Hematopoietic multipotent progenitor cell treated with erythropoietin and hydrocortisone succinate and interleukin-3 and kit ligand, for 15 days (in vitro differentiated cells): ENCODE data around the gene REM2.
"Not testable (repeated sequence)": the region's sequence is repeated elsewhere in the genome, so short reads cannot be mapped to it uniquely, and the experiment has no call there.

ENCODE experiments used
- DNase-seq: peaks from one replicate; pipeline ENCODE4 v3.0.0-alpha.2; 2015; ENCODE audit warnings: low spot score

The REM2 gene

DNA sequence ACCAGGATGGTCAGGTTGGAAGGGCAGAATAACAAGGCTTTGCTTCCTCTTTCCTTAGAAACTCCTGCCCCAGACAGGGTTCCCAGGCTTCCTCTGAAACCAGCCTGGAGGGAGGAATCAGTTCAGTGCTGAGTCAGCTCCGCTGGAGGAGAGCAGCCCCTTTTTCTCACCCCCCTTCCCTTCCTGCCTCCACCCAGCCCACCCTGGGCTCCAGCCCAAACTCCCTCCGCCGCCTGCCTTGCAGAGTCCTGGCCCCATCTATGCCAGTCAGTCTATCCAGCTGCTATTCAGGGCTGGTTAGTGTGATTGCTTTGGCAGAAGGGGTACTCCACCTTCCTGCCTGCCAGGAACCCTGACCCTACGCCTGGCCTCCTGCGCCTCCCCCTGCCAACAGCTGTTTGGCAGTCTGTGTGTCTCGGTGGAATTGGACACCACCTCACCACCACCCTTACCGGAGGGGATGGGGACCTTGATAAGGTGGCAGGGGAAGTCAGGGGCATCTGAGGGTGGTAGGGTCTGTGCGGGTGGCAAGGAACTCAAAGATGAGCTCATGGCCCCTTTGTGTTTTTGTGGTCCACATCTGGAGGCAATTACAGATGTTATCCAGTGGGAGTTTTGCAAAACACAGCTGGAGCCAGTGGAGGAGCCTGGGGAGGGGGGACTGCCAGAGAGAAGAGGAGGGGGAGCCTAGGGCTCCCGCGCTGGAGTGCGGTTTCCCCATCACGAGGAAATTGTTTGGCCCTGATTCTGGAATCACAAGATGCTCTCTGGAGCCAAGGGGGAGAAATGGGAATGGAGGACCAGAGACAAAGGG is 34.5 kb upstream of the REM2 start:
- no peak for DNase-seq

DNA sequence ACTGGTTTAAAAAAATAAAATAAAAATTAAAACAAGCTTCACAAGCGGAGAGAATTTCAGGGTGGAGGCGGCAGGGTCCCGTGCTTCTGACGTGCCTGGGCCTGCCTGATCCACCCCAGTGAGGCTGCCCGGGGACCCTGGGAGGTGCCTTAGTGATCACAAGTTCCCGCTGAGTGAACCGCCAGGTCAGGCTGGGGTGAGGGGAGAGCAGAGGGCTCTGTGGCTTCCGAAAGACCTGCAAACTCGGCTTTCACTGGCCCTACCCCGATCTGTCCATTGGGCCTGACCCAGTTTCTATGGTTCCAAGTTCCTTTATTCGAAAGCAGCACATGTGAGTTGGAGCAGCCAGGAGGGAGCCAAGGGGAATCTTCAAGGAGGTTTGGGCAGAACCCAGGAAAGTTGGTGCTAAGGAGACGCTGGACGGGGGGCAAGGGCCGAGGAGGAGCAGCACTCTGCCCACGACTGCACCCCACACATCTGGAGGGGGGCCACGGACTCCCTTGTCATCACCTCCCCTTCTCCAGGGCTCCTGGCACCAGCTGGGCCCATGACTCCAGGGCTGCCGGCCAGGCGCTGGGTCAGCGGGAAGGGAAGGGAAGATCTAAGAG is 33.7 kb upstream of the REM2 start:
- DNase-seq: no peak

DNA sequence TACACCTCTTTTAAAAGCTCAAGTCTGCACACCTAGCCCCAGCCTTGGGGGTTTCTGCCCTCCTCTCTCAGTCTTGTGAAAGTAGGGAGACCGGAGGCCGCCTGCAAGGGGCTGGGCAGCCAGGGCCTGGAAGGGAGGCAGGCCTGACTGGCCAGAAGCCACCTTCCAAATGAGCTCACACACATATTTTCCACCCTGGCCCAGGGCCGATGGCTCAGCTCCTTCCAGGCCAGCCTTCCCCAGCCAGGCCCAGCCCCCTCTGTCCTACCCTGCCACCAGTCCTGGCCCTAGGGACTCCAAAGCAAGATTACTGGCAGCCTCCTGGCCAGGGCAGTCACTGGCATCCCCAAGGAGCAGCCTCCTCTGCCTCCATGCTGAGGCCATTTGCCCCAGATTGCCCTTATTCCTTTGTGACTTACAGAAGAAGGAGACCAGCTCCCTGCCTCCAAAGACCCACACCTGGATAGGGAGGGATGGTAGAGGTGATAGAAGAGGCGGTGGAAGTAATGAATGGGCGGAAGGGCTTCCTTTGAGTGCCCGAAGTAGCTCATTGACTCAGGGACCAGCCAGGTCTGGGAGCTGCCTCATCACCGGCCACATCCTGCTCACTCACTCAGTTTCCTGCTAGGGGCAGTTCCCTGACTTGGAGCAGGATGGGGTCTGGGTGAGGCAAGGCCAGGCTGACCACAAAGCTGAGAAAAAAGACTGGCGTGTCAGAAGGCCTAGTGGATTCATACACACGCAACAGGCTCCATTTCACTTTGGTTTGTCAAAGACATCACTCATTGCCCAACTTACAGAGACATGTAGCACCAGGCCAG is 31.9 kb upstream of the REM2 start:
- DNase-seq: no peak

DNA sequence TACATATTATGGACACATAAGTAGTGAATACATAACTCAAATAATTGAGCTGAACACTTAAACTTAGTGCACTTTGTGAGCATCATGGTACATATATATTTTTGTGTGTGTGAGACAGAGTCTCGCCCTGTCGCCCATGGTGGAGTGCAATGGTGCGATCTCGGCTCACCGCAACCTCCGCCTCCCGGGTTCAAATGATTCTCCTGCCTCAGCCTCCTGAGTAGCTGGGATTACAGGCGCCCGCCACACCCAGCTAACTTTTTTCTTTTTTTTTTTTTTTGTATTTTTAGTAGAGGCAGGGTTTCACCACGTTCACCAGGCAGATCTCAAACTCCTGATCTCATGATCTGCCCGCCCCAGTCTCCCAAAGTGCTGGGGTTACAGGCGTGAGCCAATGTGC is 30.8 kb upstream of the REM2 start:
- not testable (repeated sequence) for DNase-seq

DNA sequence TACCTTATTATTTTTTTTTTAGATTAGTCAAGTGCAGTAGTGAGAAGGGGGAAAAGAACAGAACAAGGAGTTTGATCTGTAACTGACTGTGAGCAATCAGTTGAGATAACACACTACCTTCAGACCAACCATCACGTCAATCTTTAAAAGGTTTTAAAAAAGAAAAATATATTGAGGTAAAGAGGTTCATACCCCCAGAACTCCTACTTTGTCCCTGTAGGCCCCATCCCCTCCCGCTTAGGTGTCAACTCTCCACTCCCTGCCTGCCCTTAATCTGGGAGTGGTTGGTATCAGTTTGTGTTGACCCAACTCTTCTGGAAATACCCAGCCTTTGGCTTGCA is 30.5 kb upstream of the REM2 start:
- DNase-seq: no peak

- DNase-seq: peak; percentile 86
These were observed 29.9 kb upstream of the REM2 start for GRCh38 chr14:22852940-22853767.

GRCh38 chr14:22854296-22854695 is 28.7 kb upstream of the REM2 start:
- not testable (repeated sequence) for DNase-seq

GRCh38 chr14:22854963-22855724 is 27.9 kb upstream of the REM2 start:
- DNase-seq: no peak

DNA sequence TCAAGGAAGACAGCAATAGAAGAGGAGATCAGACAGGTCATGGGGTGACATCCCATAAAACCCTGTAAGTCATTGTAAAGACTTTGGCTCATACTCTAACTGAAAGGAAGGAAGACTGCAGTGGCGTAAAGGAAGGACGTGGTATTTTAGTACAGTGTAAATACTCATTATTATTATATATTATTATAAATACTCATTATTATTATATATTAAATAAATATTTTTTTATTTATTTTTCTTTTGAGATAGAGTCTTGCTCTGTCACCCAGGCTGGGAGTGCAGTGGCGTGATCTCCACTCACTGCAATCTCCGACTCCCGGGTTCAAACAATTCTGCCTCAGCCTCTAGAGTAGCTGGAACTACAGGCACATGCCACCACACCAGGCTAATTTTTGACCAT is 26.6 kb upstream of the REM2 start:
- DNase-seq: no peak

- DNase-seq: not testable (repeated sequence)
These were observed 22.6 kb upstream of the REM2 start for GRCh38 chr14:22860377-22860776.

DNA sequence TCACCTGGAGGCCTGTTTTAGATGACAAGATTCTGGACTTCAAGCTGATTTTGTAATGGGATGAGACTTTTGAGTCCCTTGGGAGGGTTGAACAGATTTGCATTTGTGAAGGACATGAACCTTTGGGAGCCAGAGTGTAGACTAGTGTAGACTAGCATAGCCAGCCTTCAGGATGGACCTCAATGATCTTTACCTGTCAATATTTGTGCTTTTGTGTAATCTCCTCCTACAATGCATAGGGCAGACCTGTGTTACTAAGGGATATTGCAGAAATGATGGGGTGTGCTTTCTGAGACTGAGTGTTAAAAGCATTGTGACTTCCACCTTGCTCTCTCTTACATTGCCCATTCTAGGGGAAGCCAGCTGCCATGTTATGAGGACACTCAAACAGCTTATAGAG is 21.4 kb upstream of the REM2 start:
- no peak for DNase-seq

- no peak for DNase-seq
These were observed 18.0 kb upstream of the REM2 start for GRCh38 chr14:22864979-22865378.

- DNase-seq: no peak
These were observed 17.3 kb upstream of the REM2 start for GRCh38 chr14:22865424-22866405.

DNA sequence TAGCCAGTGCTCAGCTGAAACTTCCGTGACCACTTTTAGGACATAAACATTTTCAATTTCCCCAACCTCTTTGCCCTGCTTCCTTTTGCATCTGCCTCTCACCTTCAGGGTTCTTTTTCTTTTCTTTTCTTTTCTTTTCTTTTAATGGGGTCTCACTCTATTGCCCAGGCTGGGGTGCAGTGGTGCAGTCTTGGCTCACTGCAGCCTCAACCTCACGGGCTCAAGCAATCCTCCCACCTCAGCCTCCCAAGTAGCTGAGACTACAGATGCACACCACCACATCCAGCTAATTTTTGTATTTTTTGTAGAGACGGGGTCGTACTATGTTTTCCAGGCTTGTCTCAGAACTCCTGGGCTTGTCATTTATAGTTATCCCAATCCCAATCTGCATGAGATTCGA is 16.1 kb upstream of the REM2 start:
- no peak for DNase-seq

DNA sequence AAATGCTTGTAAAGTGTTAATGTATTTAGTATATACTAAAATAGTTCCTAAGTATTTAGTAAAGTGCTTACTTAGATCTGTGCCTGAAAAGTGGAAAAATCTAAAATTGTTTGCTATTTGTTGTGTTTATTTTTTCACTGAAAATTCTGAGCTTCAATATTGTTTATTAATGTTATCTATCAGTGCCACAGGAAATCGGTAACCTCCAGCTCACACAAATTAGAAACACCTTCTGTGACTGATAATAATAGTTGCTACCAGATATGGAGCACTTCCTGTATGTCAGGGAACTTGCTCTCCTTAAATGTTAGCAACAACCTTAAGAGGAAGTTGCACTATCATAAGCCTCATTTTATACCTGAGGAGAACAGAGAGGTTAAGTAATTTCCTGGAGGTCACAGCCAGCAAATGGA is 12.2 kb upstream of the REM2 start:
- DNase-seq: peak; percentile 70

DNA sequence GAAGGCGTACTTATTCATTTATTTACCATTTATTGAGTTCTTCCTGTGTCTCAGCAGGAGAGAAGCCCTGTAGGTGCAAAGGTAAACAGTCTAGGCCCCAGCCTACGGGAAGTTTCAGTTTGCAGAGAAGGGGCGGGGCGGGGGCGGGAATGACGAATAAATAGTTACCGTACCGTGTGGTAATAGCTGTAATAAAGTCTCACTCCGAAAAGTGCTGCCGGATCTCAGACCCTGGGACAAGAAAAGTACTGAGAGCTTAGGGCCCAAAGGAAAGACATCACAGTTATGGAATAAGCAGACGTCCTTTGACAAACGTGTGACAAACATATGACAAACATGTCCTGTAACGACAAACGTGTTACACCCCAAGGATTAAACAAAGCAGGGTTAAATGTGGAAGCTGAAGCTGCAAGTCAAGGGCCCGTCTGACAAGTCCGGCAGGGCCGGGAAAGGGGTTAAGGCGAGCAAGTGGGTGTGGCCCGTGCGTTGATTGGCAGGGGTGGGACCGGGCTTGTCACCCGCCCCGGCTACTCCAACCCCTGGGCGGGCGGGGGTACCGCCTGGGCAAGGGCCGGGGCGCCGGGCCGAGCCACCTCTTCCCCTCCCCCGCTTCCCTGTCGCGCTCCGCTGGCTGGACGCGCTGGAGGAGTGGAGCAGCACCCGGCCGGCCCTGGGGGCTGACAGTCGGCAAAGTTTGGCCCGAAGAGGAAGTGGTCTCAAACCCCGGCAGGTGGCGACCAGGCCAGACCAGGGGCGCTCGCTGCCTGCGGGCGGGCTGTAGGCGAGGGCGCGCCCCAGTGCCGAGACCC is 11.6 kb upstream of the REM2 start, which contains the start of gene LRP10:
TSS of gene LRP10 (plus strand) at position 517 of the 809 bp plus-strand sequence. CDS start 564 bp downstream, outside the sequence.
- DNase-seq: peak; percentile 89

DNA sequence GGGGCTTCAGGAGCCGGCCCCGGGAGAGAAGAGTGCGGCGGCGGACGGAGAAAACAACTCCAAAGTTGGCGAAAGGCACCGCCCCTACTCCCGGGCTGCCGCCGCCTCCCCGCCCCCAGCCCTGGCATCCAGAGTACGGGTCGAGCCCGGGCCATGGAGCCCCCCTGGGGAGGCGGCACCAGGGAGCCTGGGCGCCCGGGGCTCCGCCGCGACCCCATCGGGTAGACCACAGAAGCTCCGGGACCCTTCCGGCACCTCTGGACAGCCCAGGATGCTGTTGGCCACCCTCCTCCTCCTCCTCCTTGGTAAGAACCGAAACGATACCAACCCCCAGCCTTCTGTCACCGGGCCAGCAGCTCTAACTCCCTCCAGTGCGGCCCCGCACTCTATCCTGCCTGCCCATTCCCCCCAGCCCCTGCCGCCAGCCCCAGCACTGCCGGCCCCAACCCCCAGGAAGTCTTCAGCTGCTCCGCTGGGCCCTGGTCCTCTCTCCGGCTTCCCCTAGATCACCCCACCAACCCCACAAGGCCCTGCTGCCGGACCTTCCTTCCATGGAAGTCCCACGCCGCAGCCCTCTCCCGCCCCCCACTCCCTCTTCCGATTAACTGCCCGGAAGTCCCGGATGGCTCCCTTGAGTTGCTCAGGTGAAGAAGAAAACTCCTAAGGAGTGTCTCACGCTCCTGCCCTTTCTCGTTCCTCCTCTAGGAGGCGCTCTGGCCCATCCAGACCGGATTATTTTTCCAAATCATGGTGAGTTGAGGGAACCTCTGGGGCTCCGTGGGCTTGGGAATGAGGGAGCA is 10.8 kb upstream of the REM2 start:
- DNase-seq: peak; percentile 88

DNA sequence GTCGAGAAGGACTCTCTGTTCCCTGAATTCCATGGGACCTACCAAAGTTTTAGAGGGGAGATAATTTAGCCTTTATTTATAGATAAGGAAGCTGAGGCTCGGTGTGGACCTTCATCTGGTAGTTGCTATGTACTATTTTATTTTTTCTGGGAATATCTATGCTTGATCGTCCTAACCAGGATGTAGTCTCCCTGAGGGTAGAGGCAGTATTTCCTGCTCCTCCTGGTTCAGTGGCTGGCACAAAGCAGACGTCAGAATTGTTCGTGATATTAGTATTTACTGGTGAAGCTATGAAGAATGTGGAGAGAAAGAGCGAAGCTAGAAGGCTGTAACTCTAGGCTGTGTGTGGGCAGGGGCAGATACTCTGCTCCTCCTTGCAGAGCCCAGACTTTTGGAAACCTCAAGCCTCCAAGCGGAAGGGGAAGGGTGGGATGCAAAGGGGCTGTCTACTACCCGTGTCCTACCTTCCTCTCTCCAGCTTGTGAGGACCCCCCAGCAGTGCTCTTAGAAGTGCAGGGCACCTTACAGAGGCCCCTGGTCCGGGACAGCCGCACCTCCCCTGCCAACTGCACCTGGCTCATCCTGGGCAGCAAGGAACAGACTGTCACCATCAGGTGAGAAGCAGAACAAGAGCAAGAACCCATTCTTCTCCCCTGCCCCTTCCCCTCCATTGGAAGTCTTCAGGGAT is 10.0 kb upstream of the REM2 start:
- no peak for DNase-seq
